Neutrophil (primary cell): ENCODE results near the gene REV1.

Experiments used
- H3K27ac ChIP-seq: fragments of 200-600 bp; sonication (generic); 2 replicates; pipeline ENCODE4 v1.5.1; 2016; ENCODE audit warnings: mild to moderate bottlenecking, moderate library complexity
- H3K27me3 ChIP-seq: fragments of 200-600 bp; sonication (generic); 2 replicates; pipeline ENCODE4 v1.6.0; 2016; ENCODE audit warnings: mild to moderate bottlenecking
- H3K36me3 ChIP-seq: fragments of 200-600 bp; sonication (generic); 2 replicates; pipeline ENCODE4 v1.5.1; 2017
- H3K4me1 ChIP-seq, 2 experiments: fragments of 200-600 bp in 1 of 2; sonication (generic) in 1 of 2; 1 replicate in 1 of 2; 2 replicates in 1 of 2; pipeline versions ENCODE4 v1.5.1 to v1.6.1; 2013 to 2016; ENCODE audit warnings: low read depth in 1 of 2, low read length in 1 of 2, mild to moderate bottlenecking in 1 of 2, moderate library complexity in 1 of 2; ENCODE audit not compliant: control insufficient read depth in 1 of 2, insufficient read depth in 1 of 2
- H3K4me3 ChIP-seq, 2 experiments: fragments of 200-600 bp in 1 of 2; sonication (generic) in 1 of 2; 1 replicate in 1 of 2; 2 replicates in 1 of 2; pipeline ENCODE4 v1.5.1; 2013 to 2016; ENCODE audit warnings: low read depth in 1 of 2, low read length in 1 of 2, mild to moderate bottlenecking in 1 of 2, moderate library complexity in 1 of 2
- H3K9me3 ChIP-seq: fragments of 200-600 bp; sonication (generic); 2 replicates; pipeline ENCODE4 v1.5.1; 2016
- TF ChIP-seq, protein P1 (sequence below): fragments of 200-600 bp; sonication (generic); IDR thresholded peaks from 2 replicates; pipeline ENCODE4 v1.5.1; 2016; ENCODE audit warnings: antibody characterized with exemption

The REV1 gene

GRCh38 chr2:99421469-99421868 is 68.3 kb downstream of the REV1 start:
- Histone ChIP-seq H3K9me3 (no peaks in the 10 kb centered on the region), H3K4me1 (no peaks in the 10 kb centered on the region), H3K36me3 (peaks cover 91% of the 10 kb centered on the region), H3K27me3 (no peaks in the 10 kb centered on the region), H3K27ac (no peak overlapping the region), H3K4me3 (no peak overlapping the region)
- TF ChIP-seq, protein P1, sequence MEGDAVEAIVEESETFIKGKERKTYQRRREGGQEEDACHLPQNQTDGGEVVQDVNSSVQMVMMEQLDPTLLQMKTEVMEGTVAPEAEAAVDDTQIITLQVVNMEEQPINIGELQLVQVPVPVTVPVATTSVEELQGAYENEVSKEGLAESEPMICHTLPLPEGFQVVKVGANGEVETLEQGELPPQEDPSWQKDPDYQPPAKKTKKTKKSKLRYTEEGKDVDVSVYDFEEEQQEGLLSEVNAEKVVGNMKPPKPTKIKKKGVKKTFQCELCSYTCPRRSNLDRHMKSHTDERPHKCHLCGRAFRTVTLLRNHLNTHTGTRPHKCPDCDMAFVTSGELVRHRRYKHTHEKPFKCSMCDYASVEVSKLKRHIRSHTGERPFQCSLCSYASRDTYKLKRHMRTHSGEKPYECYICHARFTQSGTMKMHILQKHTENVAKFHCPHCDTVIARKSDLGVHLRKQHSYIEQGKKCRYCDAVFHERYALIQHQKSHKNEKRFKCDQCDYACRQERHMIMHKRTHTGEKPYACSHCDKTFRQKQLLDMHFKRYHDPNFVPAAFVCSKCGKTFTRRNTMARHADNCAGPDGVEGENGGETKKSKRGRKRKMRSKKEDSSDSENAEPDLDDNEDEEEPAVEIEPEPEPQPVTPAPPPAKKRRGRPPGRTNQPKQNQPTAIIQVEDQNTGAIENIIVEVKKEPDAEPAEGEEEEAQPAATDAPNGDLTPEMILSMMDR: no peak

DNA sequence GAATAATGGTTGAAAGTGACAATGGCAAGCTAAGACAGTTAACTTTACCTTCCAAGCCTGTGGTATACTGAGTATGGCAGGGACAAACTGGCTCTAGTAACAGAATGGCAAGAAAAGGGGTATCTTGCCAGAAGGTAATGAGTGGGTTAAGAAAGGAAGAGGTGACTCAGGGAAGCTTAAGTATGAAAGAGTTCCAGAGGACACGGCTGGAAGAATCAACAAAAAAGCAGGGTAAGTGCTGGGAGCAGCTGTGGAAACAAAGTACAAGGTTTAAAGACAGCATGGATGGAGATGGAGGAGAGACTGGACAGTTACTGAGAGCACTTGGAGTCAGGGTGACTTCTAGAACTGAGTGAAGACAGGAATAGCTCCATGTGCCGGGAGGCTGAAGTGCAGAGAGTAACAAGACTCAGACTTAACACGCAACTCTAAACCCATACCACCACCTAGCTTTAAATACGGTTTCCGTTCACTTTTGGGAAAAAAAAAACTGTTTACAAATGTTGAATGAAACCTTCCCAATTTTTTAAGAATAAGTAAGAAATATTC is 69.0 kb downstream of the REV1 start:
- H3K27ac ChIP-seq: no peak overlapping the region
- H3K4me3 ChIP-seq: no peak overlapping the region
- no peaks in the 10 kb centered on the region for H3K27me3 ChIP-seq
- H3K36me3 ChIP-seq: peaks cover 92% of the 10 kb centered on the region
- no peaks in the 10 kb centered on the region for H3K9me3 ChIP-seq
- TF ChIP-seq, protein P1: no peak
- no peaks in the 10 kb centered on the region for H3K4me1 ChIP-seq

DNA sequence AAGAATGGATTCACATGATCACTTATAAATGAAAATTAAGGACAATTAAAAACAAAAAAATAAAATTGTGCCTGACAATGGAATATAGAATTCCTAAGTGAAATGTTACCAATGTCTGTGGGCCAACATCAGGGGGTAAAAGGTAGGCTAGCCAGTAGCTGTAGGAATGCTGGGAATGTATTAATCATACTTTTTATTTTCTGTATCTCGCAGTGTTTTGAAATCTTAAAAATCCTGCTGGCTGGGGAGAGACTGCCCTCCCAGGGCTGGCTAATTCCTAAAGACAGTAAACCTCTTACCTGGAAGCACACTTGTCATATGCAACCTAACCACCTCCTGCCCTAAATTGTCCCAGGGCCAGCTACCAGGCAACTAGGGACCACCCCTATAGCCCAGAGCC is 69.8 kb downstream of the REV1 start:
- Histone ChIP-seq H3K27me3 (no peaks in the 10 kb centered on the region), H3K4me1 (no peaks in the 10 kb centered on the region), H3K27ac (no peak overlapping the region), H3K4me3 (no peak overlapping the region), H3K36me3 (peaks cover 92% of the 10 kb centered on the region), H3K9me3 (no peaks in the 10 kb centered on the region)
- TF ChIP-seq, protein P1: no peak

- Histone ChIP-seq H3K9me3 (no peaks in the 10 kb centered on the region), H3K27me3 (no peaks in the 10 kb centered on the region), H3K36me3 (peaks cover 85% of the 10 kb centered on the region), H3K4me1 (no peaks in the 10 kb centered on the region), H3K4me3 (no peak overlapping the region), H3K27ac (no peak overlapping the region)
- TF ChIP-seq, protein P1: no peak
Observed at GRCh38 chr2:99417396-99417795, 72.4 kb downstream of the REV1 start.

- H3K27ac ChIP-seq: no peak overlapping the region
- no peak overlapping the region for H3K4me3 ChIP-seq
- TF ChIP-seq, protein P1: no peak
- no peaks in the 10 kb centered on the region for H3K4me1 ChIP-seq
- no peaks in the 10 kb centered on the region for H3K27me3 ChIP-seq
- peaks cover 81% of the 10 kb centered on the region for H3K36me3 ChIP-seq
- no peaks in the 10 kb centered on the region for H3K9me3 ChIP-seq
Observed at GRCh38 chr2:99414566-99414965, 75.3 kb downstream of the REV1 start.

DNA sequence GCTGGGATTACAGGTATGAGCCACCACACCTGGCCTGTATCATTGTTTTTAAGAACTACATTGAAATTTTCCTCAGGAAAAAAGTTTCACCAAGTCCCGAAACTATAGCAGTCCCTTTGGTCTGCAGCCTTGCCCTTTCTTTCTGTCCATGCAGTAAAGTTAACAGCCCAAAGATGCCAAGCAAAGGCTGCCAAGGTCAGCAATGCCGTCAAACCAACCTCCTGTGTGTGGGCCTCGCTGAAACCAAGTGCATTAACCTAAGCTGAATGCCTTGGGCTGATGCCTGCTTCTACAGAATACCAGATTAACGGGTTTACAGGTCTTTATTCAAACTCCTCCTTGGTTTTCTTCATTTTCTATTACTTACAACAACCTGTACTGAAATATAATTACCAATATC is 79.5 kb downstream of the REV1 start:
- no peaks in the 10 kb centered on the region for H3K27me3 ChIP-seq
- TF ChIP-seq, protein P1: no peak
- H3K9me3 ChIP-seq: no peaks in the 10 kb centered on the region
- peaks cover 85% of the 10 kb centered on the region for H3K36me3 ChIP-seq
- no peak overlapping the region for H3K27ac ChIP-seq
- no peak overlapping the region for H3K4me3 ChIP-seq
- no peaks in the 10 kb centered on the region for H3K4me1 ChIP-seq
